ENCODE data around the gene GADD45GIP1.
"Not testable (repeated sequence)": the region's sequence is repeated elsewhere in the genome, so short reads cannot be mapped to it uniquely, and the experiment has no call there.

GADD45GIP1 gene

DNA sequence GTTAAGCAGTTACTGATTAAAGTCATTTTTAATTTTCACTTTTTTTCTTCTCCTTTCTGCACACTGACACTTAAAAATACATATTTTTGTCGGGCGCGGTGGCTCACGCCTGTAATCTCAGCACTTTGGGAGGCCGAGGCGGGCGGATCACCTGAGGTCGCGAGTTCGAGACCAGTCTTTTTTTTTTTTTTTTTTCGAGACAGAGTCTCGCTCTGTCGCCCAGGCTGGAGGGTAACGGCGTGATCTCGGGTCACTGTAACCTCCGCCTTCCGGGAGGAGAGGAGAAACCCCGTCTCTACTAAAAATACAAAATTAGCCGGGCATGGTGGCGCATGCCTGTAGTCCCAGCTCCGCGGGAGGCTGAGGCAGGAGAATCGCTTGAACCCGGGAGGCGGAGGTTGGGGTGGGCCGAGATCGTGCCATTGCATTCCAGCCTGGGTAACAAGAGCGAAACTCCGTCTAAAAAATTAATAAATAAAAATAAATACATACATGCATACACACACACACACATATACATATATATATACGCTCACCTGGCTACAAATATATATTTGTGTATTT, 448 bp upstream of the GADD45GIP1 start:
- DNase-seq (ENCODE audit: low read depth) = not testable (repeated sequence)

DNA sequence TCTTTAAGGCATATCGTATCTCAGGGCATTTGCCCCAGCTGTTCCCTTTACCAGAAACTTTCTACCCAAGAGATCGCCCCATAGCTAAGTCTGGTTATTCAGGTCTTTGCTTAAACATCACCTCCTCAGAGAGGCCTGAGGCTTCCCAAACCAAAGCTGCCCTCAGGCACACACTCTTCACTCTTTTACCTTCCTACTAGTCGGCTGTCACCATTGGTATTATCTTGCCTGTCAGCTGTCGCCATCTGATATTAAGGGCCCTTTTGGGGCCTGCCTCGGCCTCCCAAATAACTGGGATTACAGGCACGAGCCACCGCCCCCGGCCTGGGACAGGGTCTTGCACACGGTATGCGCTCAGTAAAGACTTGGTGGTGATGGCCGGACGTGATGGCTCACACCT, 1.0 kb downstream of the GADD45GIP1 start:
- DNase-seq (ENCODE audit: low read depth) = no peak

DNA sequence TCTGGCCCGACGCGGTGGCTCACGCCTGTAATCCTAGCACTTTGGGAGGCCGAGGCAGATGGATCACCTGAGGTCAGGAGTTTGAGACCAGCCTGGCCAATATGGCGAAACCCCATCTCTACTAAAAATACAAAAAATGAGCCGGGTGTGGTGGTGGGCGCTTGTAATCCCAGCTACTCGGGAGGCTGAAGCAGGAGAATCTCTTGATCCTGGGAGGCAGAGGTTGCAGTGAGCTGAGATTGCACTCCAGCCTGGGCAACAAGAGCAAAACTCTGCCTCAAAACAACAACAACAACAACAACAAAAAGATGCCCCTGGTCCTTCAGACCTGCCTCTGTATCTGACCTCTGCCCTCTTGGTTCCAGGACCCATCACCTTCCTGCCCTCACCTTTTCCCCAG, 1.4 kb downstream of the GADD45GIP1 start:
- not testable (repeated sequence) for DNase-seq (ENCODE audit: low read depth)

GRCh38 chr19:12954612-12954962, 2.4 kb downstream of the GADD45GIP1 start:
- DNase-seq (ENCODE audit: low read depth) = no peak

- DNase-seq (ENCODE audit: low read depth) = no peak
Observed at GRCh38 chr19:12953799-12954611, 3.0 kb downstream of the GADD45GIP1 start.

- DNase-seq (ENCODE audit: low read depth) = no peak
Observed at GRCh38 chr19:12953138-12953798, 3.8 kb downstream of the GADD45GIP1 start.

- DNase-seq (ENCODE audit: low read depth) = peak; percentile 65
Observed at GRCh38 chr19:12952488-12953137, 4.4 kb downstream of the GADD45GIP1 start.

- not testable (repeated sequence) for DNase-seq (ENCODE audit: low read depth)
Observed at GRCh38 chr19:12952050-12952449, 5.0 kb downstream of the GADD45GIP1 start.

- no peak for DNase-seq (ENCODE audit: low read depth)
Observed at GRCh38 chr19:12949363-12950283, 7.4 kb downstream of the GADD45GIP1 start.

DNA sequence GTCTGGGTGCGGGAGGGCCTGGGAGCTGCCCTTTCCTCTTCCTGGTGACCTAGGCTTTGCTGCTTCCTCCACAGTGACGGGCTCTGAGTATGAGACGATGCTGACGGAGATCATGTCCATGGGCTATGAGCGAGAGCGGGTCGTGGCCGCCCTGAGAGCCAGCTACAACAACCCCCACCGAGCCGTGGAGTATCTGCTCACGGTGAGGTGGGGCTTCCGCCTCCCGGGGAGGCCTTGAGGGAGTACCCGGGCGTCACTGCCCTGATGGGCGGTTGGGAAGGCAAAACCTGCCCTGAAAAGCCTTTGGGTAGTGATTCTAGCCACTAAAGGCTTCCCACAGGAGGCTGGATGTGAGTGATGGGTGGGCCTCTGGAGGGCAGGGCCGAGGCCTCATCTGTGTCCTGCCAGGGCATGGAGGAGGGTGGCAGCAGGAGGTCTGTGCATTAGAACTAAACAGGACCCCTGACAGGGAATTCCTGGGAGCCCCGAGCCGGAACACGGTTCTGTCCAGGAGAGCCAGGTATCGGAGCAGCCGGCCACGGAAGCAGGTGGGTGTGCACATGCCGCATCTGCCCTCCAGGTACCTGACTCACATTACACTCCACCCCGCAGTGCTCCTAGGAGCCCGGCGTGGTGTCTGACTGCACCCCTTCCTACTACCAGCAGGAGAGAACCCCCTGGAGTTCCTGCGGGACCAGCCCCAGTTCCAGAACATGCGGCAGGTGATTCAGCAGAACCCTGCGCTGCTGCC, 8.2 kb downstream of the GADD45GIP1 start:
- no peak for DNase-seq (ENCODE audit: low read depth)

GRCh38 chr19:12947702-12948611, 9.1 kb downstream of the GADD45GIP1 start:
- DNase-seq (ENCODE audit: low read depth) = no peak

DNA sequence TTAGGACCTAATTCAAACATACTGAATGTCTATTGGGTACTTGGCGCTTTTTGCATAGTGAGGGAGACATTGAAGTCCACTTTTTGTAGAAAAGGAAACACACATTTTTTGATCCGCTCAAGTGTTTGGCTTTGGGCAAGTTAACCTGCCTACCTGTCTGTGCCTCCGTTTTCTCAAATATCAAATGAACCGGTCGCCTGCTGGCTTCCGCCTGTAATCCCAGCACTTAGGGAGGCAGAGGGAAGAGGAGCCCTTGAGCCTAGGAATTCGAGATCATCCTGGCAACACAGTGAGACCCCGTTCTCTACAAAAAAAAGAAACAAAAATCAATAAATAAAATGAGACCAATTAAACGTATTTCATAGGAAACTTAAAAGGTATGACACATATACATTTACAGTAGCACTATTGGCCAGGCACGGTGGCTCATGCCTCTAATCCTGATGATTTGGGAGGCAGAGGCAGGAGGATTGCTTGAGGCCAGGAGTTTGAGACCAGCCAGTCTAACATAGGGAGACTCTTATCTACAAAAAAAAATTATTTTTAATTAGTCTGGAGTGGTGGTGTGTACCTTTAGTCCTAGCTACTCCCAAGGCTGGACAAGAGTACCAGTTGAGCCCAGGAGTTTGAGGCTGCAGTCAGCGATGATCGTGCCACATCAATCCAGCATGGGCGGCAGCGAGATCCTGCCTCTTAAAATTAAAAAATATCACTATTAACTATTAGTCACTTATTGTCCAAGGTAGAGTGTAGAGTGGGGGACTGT, 10.1 kb downstream of the GADD45GIP1 start:
- no peak for DNase-seq (ENCODE audit: low read depth)

DNA sequence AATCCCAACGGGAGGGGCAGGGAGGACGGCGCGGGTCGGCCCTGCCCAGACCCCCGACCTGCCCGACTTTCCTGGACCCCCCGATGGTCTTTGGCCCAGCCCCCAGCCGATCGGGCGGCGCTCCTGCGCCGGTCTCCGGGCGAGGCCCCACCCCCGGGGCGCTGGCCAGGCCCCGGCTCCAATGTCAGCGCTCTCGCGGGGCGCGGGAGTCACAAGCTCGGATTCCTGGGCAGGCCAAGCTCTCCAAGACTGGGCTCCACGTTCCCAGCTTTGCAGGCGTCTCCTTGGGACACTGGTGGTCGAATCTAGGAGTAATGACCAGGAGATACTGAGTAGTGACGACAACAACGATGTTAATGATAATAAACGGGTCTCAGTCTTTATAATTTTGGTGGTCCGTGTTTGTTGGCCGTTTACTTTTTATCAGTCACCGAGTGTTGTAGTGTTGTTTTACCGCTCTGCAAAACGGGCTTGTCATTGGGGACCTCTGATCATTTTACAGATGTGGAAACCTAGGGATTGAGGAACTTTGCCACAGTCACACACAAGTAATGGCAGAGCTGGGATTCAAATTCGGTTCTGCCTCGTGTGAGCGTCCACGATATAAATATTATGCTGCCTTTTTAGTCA, 10.8 kb downstream of the GADD45GIP1 start:
- DNase-seq (ENCODE audit: low read depth) = no peak

DNA sequence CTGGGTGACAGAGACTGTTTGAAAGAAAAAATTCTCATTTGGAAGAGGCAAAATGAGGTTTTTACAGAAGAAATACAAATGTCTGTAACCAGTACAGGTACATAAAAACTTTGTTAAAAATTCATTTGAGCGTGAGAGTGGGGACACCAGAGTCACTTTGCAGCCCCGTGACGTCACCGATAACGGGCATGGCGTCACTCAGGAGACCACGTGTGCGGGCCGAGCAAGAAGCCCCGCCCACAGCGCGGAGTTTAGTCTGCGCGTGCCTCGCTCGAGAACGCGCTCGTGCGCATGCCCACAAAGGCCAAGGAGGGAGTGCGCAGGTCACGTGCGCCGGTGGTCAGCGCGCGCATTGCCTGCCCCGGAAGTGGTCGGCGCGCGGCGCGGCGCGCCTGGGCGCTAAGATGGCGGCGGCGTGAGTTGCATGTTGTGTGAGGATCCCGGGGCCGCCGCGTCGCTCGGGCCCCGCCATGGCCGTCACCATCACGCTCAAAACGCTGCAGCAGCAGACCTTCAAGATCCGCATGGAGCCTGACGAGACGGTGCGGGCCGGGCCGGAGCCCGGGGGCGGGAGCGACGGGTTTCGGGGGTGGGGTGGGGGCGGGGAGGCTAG, 11.4 kb downstream of the GADD45GIP1 start, which contains the start of gene RAD23A:
TSS of gene RAD23A (plus strand) at position 384 of the 613 bp plus-strand sequence. CDS start at position 471, 87 bp downstream.
- peak; percentile 98 for DNase-seq (ENCODE audit: low read depth)

DNA sequence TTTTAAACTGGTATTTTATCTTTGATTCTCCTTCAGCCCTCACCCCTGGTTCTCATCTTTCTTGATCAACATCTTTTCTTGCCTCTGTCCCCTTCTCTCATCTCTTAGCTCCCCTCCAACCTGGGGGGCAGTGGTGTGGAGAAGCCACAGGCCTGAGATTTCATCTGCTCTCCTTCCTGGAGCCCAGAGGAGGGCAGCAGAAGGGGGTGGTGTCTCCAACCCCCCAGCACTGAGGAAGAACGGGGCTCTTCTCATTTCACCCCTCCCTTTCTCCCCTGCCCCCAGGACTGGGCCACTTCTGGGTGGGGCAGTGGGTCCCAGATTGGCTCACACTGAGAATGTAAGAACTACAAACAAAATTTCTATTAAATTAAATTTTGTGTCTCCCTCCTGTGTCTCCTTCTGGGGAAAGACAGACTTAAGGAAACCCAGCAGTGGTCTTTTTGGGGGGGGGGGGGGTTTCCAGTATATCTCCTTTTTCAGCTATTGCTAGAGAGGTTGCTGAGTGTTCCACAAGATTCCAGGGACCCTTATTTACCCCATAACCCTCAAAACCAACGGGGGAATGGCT, 12.8 kb downstream of the GADD45GIP1 start:
- no peak for DNase-seq (ENCODE audit: low read depth)

DNA sequence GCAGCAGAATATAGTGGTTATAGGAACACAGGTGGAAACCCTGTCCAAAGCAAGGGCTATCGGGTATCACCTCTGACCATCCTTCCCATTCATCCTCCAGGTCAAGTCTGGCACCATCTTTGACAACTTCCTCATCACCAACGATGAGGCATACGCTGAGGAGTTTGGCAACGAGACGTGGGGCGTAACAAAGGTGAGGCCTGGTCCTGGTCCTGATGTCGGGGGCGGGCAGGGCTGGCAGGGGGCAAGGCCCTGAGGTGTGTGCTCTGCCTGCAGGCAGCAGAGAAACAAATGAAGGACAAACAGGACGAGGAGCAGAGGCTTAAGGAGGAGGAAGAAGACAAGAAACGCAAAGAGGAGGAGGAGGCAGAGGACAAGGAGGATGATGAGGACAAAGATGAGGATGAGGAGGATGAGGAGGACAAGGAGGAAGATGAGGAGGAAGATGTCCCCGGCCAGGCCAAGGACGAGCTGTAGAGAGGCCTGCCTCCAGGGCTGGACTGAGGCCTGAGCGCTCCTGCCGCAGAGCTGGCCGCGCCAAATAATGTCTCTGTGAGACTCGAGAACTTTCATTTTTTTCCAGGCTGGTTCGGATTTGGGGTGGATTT, 13.5 kb downstream of the GADD45GIP1 start:
- no peak for DNase-seq (ENCODE audit: low read depth)

GRCh38 chr19:12940897-12941296, 16.1 kb downstream of the GADD45GIP1 start:
- DNase-seq (ENCODE audit: low read depth) = no peak
